ENCODE data around the gene HCRT. TPM values are rescaled to one million over a fixed set of nuclear protein-coding genes. Genes with fewer than 3 reads are reported as not detected.
"Not testable (repeated sequence)": the region's sequence is repeated elsewhere in the genome, so short reads cannot be mapped to it uniquely, and the experiment has no call there.

HCRT gene
- total and polyA plus RNA-seq, 2 of the 4 experiments (the other 2 are of a cell fraction): not detected

- Histone ChIP-seq H3K23ac (ENCODE audit: low read depth, low read length) (no peak overlapping the region), H2BK15ac (ENCODE audit: low read depth, low read length) (no peak overlapping the region), H2BK20ac (ENCODE audit: low read depth, low read length) (no peak overlapping the region), H4K91ac (ENCODE audit: insufficient read depth, low read depth, low read length) (no peak overlapping the region), H3K56ac (ENCODE audit: extremely low read depth, insufficient read depth, low read length) (no peak overlapping the region), H3K27ac (ENCODE audit: insufficient read depth, low read length) (no peak overlapping the region), H3K9me1 (ENCODE audit: insufficient read depth, low read length) (no peaks in the 10 kb centered on the region), H3K4me3 (ENCODE audit: insufficient read depth, low read depth, low read length) (no peak overlapping the region), H4K20me1 (ENCODE audit: insufficient read depth, low read length) (no peaks in the 10 kb centered on the region; the same call in 1 of the 2 replicates), H3K9me3 (ENCODE audit: control insufficient read depth, insufficient read depth, low read length) (no peaks in the 10 kb centered on the region), H4K5ac (ENCODE audit: low read depth, low read length) (no peak overlapping the region), H3K36me3 (ENCODE audit: control insufficient read depth, insufficient read depth, low read length) (peaks cover 42% of the 10 kb centered on the region), H3K18ac (ENCODE audit: low read depth, low read length) (no peak overlapping the region), H3K14ac (replicated peaks; ENCODE audit: low read depth, low read length) (no peak overlapping the region), H2AFZ (replicated peaks; ENCODE audit: low read length, poor library complexity) (no peak overlapping the region), H2AK9ac (replicated peaks; ENCODE audit: low read depth, low read length, poor library complexity) (no peak overlapping the region), H3K9ac (ENCODE audit: low read depth, low read length) (no peak overlapping the region), H3K4me1 (ENCODE audit: control insufficient read depth, insufficient read depth, low read length) (no peaks in the 10 kb centered on the region), H3K4me2 (ENCODE audit: low read depth, low read length) (no peak overlapping the region), H3K27me3 (ENCODE audit: control insufficient read depth, insufficient read depth, low read length) (no peaks in the 10 kb centered on the region), H2AK5ac (ENCODE audit: low read depth, low read length) (no peak overlapping the region), H2BK5ac (ENCODE audit: low read depth, low read length, poor library complexity, severe bottlenecking) (no peak overlapping the region), H3K79me1 (ENCODE audit: low read depth in 1 of 2, low read length in 2 of 2) (peaks cover 4 to 5% of the 10 kb centered on the region in 2 experiments; a peak in 2 of 4 replicates), H4K8ac (ENCODE audit: low read depth in 2 of 2, low read length in 2 of 2) (no peak overlapping the region), H3K4ac (ENCODE audit: low read depth, low read length) (no peak overlapping the region), H2BK120ac (ENCODE audit: low read depth, low read length) (no peak overlapping the region)
- POLR2A ChIA-PET (ENCODE audit: unreplicated experiment): no interaction called here
- TF ChIP-seq MAZ (IDR thresholded peaks at IDR 0.05; ENCODE audit: borderline replicate concordance, low read depth, low read length) (no peak), CTCF (conservative IDR thresholded peaks at IDR 0.05; ENCODE audit: low read depth, low read length) (no peak), CEBPB (IDR thresholded peaks at IDR 0.05; ENCODE audit: low read depth, low read length) (no peak), POLR2A (IDR thresholded peaks at IDR 0.05; ENCODE audit: low read depth, low read length) (no peak), CHD1 (IDR thresholded peaks at IDR 0.05; ENCODE audit: low read depth, low read length) (no peak), SMC3 (IDR thresholded peaks at IDR 0.05; ENCODE audit: low read depth, low read length) (no peak)
- BruUV-seq (replicated peaks): no TSS peak
- 100% methylated on average over 1 of the region's 7 CpGs; no CpG with 5 or more reads in 1 of the 2 experiments for WGBS, 2 experiments (ENCODE audit: extremely low coverage in 2 of 2, insufficient read length in 1 of 2)
- in situ Hi-C loops (cut with MboI; ENCODE audit: low sequenced_read_pairs): no loop called here
- no peak for ATAC-seq (ENCODE audit: low read depth)
- DNase-seq: no peak
- CTCF ChIA-PET: no interaction called here
- intact Hi-C loops (cut with micrococcal nuclease): no loop called here
- dilution Hi-C loops (cut with HindIII; ENCODE audit: low sequenced_read_pairs, unreplicated experiment): no loop called here
These were observed 27.1 kb upstream of the HCRT start for GRCh38 chr17:42212382-42212781.

GRCh38 chr17:42211921-42212341, 26.7 kb upstream of the HCRT start:
- POLR2A ChIA-PET (ENCODE audit: unreplicated experiment); H3K14ac ChIP-seq (replicated peaks; ENCODE audit: low read depth, low read length); H3K4ac ChIP-seq (ENCODE audit: low read depth, low read length); in situ Hi-C loops (cut with MboI; ENCODE audit: low sequenced_read_pairs); H4K8ac ChIP-seq (ENCODE audit: low read depth in 2 of 2, low read length in 2 of 2); H2AFZ ChIP-seq (replicated peaks; ENCODE audit: low read length, poor library complexity); H3K23ac ChIP-seq (ENCODE audit: low read depth, low read length); H4K5ac ChIP-seq (ENCODE audit: low read depth, low read length); H4K91ac ChIP-seq (ENCODE audit: insufficient read depth, low read depth, low read length); H2BK120ac ChIP-seq (ENCODE audit: low read depth, low read length); DNase-seq; H2AK5ac ChIP-seq (ENCODE audit: low read depth, low read length); H3K27ac ChIP-seq (ENCODE audit: insufficient read depth, low read length); intact Hi-C loops (cut with micrococcal nuclease); H3K9ac ChIP-seq (ENCODE audit: low read depth, low read length); H4K20me1 ChIP-seq (ENCODE audit: insufficient read depth, low read length); H2BK20ac ChIP-seq (ENCODE audit: low read depth, low read length); H2BK5ac ChIP-seq (ENCODE audit: low read depth, low read length, poor library complexity, severe bottlenecking); ATAC-seq (ENCODE audit: low read depth); H3K9me3 ChIP-seq (ENCODE audit: control insufficient read depth, insufficient read depth, low read length); H3K27me3 ChIP-seq (ENCODE audit: control insufficient read depth, insufficient read depth, low read length); H2AK9ac ChIP-seq (replicated peaks; ENCODE audit: low read depth, low read length, poor library complexity); H3K4me3 ChIP-seq (ENCODE audit: insufficient read depth, low read depth, low read length); H3K4me2 ChIP-seq (ENCODE audit: low read depth, low read length); H2BK15ac ChIP-seq (ENCODE audit: low read depth, low read length); H3K56ac ChIP-seq (ENCODE audit: extremely low read depth, insufficient read depth, low read length); H3K4me1 ChIP-seq (ENCODE audit: control insufficient read depth, insufficient read depth, low read length); BruUV-seq (replicated peaks); H3K18ac ChIP-seq (ENCODE audit: low read depth, low read length); H3K9me1 ChIP-seq (ENCODE audit: insufficient read depth, low read length); CTCF ChIA-PET; H3K79me1 ChIP-seq (ENCODE audit: low read depth in 1 of 2, low read length in 2 of 2); dilution Hi-C loops (cut with HindIII; ENCODE audit: low sequenced_read_pairs, unreplicated experiment): not testable (repeated sequence)
- peaks cover 40% of the 10 kb centered on the region for H3K36me3 ChIP-seq (ENCODE audit: control insufficient read depth, insufficient read depth, low read length)
- WGBS, 2 experiments (ENCODE audit: extremely low coverage in 2 of 2, insufficient read length in 1 of 2): 50% methylated on average over 2 of the region's 9 CpGs; no CpG with 5 or more reads in 1 of the 2 experiments

Data from IMR-90 (cell line).